ENCODE data around the gene NT5DC1.
A peak's percentile ranks its signal among the peaks of the same experiment; 100 is the strongest.

NT5DC1 gene

DNA sequence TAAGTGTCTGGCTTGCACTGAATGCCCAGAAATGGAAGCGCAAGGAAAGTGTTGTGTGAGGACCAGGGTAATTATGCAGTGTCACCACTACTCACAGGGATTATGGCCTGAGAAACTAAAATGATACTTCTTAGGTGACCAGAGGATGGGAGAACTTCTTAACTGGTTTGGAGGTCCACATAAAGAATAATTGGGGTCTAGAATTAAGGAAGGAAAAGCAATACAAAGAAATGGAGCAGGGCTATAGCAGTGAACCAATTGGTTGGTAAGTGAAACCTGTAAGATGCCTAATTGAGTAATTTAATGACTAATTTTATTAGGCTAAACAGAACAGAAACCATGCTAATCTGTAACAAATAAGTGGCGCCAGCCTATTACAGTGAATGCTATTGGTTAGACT, 147.9 kb downstream of the NT5DC1 start:
- DNase-seq = no peak

DNA sequence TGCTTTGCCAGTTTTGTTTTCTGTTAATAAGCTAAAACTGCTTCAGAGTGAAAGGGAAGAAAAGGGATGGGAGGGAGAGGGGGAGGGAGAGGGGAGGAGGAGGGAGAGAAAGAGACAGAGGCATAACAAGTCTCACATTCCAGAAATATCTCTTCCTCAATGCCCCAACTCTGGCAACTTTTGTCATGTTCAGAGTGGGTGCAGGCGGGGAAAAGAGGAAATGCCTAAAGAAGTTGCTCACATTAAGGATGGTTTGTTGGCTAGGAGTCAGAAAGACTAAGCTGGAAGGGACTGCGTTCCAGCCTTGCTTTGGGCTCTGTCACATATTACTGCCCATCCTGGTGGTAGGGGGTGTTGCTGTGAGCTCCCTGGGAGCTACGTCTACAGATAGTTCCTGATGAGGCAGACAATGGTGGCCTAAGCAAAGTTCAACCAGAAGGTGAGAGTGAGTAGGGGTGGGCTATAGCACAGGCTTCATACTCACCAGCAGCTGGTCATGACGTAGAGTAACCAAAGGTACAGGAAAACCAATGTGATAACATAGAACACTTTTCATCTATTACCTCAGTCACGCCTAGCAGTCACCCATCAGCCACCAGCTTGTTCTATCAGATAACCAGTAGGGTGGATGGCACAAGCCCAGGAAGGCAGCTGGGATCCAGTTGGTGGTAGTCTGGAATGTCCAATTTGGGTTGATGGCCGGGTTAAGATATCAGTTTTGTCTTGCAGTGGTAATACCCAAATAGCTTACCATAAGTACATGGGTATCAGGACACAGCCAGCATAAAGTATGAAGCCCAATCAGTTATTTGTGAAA, 151.1 kb downstream of the NT5DC1 start:
- DNase-seq = no peak

DNA sequence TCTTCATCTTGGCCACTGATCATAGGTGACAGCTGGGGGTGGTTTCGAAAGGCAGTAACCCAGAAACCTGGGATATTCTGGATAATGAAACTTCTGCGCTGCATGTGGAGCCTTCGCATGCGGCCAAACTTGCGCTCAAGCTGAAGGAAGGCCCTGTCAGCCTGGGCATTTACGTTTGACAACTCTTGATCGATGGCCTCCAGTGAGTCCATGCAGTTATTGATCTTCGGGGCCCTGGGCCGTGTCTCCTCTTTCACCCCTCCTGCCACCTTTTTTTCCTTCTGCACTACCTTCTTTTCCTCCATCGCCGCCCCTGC, 152.5 kb downstream of the NT5DC1 start:
- DNase-seq = no peak

DNA sequence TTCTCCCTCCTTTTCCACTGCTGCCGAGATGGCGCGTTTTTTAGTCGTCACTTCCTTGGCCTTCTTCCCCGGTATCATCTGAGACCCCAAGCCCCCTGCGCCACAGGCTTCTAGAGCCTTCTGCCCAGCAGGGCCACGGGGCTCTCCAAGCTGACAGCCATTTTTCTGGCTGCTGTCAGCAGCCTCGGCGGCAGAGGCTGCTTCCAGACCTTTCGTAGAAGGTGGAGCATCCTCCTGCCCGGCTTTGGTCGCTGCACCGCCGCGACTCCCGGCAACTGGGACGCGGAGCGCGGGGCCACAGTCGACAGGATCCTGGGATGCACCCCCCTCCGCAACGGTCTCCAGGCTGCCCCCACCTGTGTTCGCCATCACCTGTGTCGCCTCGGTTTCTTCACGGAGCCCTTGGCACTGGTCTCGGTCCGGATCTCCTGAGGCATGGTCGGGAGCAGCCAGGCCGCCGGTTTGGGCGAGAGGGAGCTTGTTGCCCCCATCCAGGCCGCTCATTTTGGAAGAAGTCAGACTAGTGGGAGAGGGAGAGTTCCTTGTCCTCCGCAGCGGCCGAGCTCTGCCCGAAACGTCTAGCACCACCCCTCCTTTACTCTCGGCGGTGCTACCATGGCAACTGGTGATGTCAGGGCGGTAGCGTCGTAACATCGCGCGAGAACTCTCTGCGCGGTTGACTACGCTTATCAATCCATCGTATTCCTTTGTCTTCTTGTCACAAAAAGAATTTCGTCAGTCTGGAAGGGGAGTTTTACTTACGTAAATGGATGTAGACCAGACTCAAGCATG, 153.0 kb downstream of the NT5DC1 start, which contains the start of gene TSPYL4:
TSS of gene TSPYL4 (minus strand) at position 571 of the 792 bp plus-strand sequence. CDS start at position 504, 67 bp downstream.
- peak; percentile 88 to 96 for DNase-seq

DNA sequence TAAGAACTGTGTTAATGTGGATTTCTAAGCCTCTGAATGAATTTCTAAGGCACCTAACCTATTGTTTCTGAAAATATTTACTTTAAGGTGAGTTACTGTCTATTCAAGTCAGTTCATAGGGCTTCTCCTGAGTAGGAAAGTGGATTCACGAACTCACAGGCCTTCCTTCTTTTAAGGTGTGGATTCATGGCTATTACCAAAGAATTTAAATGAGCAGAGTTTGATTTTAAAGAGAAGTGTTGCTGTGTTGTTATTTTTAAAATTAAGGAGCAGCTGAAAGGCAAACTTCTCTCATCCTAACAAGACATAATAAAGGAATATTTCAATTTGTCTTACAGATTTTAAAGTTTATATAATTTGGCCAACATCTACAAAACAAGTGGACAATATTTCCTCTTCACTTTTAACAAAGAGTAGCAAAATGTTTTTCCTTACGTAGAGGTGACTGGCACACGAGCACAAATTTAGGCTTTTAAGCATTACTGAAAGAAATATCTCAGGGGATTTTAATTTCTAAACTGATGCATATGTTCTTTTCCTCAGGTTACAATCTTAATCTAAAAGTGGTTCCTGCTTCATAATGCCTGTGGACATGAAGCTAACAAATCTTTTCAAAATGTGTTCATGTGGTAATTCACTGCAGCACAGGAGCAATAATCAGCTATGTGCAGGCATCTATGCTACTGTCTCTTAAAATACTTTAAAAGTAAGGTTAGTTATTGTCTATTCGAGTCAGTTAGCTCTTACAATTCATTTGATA, 153.8 kb downstream of the NT5DC1 start:
- DNase-seq = no peak

DNA sequence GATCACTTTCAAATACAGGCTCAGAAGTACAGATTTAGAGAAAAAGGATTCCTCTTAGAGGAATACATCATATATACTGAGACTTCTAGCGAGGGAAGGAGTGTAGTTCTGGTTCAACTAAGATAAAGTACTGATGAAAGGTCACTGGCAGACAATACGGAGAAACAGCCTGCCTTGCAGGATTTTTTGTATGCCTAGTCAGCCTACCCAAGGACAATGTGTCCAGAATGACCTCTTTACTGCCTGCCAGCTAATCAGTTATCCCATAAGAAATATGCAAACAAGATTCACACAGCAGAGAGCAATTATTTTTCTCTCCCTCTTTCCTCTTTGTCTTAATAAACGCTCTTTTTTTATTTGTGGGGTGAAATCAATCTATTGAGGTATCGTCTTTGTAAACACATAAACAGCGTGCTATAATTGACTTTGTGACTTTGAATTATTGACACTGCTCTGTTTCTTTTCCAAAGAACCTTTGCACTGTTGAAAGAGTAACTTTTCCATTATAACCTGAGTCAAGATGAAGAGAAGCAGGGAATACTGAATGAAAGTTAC, 154.7 kb downstream of the NT5DC1 start:
- no peak for DNase-seq

DNA sequence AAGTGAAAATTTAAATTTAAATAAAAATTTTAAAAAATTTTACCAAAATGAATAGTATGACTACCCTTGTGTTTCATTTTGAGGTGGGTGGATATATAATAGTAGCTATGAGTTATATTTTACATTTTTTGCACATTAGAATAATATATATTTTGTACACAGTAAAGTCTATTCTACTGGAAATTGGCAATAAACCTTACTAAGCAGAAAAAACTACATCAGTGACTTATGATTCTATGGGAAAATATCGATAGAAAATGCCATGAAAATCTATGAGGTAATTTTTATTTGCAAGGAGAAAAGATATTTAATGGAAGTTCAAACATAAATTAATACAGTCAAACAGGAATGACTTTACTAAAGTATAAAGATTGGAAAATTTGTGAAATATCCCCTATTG, 156.0 kb downstream of the NT5DC1 start:
- DNase-seq = no peak

DNA sequence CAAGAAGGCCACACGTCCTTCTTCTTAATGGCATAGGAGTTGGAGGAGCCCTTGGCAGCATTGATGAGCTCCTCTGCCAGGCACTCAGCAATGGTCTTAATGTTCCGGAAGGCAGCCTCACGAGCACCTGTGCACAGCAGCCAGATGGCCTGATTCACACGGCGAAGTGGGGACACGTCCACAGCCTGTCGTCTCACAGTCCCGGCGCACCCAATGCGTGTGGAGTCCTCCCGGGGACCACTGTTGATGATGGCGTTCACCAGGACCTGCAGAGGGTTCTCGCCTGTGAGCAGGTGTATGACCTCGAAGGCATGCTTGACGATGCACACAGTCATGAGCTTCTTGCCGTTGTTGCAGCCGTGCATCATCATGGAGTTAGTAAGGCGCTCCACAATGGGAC, 157.9 kb downstream of the NT5DC1 start:
- DNase-seq = no peak

DNA sequence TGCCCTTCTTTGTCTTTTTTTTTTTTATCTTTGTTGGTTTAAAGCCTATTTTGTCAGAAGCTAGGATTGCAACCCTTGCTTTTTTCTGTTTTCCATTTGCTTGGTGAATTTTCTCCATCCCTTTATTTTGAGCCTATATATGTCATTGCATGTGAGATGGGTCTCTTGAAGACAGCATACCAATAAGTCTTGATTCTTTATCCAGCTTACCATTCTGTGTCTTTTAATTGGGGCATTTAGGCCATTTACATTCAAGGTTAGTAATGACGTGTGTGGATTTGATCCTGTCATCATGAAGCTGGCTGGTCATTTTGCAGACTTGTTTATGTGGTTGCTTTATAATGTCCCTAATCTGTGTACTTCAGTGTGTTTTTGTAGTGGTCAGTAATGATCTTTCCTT, 162.7 kb downstream of the NT5DC1 start:
- no peak for DNase-seq

DNA sequence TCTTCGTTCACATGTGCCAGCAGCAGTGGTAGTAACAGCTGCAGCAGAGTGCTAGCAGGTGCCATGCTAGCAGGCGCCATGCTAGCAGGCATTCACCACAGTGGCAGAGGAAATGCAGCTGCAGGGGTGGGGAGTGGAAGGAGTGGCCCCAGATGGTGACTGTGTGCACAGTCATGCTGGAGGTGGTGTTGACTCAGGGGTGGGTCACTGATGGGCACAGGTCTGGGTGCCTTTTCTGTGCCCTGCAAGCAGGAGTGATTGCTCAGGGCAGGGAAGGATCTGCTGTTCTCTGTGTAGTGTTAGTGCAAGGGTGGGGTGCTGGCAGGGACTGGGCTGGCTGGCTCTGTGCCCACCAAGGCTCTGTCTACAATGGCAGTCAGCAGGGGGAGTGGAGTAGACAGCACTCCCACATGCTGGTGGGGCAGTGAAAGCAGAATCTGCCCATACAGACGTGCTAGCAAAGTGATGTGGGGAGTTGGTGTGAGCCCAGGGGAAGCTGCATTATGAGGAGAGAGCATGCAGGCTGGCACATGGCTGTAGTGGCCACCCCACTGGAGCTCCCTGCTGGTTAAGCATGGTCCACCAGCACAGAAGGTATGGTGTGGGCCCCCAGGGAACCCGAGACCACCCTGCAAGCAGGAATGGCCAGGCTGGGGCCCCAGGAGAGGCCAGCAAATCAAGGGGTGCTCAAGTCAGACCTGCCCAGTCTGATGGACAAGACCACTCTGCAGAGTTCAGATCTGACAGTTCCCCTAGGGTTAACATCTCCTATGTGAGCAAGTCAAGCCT, 164.6 kb downstream of the NT5DC1 start:
- peak in 1 of 2 donors; percentile 8 for DNase-seq

DNA sequence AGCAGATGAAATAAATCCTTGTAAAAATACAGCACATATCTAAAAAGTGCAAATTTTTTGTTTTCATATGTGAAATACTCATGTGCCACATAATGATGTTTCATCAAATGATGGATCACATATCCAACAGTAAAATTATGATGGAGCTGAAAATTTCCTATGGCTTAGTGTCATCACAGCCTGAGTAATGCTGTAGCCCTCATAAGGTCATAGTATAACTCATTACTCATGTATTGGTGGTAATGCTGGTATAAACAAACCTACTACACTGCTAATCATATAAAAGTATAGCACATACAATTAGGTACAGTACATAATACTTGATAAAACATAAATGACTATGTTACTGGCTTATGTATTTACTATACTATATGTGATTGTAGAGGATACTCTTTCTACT, 166.2 kb downstream of the NT5DC1 start:
- no peak for DNase-seq

DNA sequence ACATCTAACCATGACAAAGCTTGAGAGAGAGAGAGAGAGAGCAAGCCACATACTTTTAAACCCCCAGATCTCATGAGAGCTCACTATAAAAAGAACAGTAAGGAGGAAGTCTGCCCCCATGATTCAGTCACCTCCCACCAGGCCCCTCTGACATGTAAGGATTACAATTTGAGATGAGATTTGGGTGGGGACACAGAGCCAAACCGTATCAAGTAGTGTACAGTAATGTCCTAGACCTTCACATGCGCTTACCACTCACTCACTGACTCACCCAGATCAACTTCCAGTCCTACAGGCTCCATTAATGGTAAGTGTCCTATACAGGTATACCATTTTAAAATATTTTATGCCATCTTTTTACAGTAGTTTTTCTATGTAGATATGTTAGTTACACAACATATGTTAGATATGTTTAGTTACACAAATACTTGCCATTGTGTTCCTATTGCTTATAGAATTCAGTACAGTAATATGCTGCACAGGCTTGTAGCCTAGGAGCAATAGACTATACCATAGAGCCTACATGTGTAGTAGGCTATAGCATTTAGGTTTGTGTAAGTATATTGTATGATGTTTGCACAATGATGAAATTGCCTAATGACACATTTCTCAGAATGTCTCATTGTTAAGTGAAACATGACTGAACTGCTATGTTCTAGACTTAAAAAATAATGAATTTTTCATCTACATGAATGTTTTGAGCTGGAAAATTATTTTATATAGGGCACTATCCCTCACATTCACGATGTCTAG, 167.4 kb downstream of the NT5DC1 start:
- no peak for DNase-seq

DNA sequence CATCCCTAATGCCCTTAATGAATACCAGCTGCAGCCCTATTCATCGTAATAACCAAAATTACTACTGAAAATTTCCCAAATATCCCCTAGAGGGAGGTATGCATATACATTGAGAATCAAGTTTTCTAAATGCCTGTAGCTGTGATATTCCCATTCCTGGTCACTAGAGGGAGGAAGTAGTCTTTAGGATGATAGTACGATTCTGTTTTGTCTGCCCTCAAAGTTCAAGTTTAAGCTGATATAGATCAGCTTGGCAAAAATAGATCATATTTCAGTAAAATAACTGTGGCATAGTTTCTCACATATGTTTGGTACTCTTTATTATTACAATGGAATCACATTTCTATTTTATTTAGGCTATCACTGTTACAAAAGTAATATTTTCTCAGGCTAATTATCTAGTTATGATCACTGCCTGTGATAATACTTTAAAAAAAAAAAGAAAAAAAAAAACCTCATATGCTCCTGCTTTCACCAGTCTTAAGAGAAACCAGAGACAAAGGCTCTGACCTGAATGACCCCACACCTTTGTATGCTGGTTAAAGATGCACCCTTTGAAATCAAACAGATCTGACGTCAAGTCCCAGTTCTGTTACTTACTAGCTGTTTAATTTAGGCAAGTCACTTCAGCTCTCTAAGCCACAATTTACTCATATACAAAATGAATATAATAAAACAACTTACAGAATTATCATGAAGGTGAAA, 168.1 kb downstream of the NT5DC1 start:
- peak in 1 of 2 donors; percentile 70 for DNase-seq

DNA sequence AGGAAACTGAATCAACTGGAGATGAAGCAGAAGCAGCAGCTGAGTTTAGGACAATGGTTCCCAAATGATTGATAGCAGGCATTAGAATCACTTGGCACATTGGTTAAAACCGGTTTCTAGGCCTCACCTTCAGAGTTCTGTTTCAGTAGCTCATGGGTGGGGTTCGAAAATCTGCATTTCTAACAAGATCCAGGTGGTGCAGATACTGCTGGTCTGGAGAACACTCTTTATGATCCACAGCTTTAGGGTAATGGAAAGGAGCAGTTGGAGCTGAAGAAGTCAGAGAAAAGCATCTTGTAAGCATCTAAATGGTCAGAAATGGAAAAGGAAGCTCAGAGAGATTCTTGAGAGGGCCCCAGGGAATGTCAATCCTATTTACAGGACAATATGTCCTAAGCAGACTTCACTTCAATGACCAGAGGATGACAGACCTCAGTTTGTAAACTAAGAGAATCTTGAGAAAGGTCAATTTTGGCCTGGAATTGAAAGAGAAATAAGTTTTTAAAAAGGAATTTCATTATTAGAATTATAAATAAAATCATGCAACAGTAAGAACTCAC, 170.6 kb downstream of the NT5DC1 start:
- DNase-seq = no peak

DNA sequence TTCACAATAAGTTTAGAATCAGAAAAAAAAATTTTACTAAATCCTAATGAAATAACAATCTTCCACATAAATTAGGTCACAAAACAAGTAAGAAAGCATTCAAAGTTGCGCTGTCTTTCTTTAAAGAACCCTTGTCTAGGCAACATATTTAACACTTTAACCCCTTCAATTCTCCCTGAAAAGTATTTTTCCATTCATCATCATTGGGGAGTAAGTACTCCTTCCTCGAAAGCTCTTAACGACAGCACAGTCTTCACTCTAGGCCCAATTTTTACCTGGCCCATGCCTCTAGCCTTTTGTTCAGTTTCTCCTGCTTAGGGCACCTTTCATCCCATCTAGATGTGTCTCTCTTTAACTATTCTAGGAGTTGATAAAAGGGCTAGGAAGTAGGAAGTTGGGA, 176.5 kb downstream of the NT5DC1 start:
- no peak for DNase-seq

DNA sequence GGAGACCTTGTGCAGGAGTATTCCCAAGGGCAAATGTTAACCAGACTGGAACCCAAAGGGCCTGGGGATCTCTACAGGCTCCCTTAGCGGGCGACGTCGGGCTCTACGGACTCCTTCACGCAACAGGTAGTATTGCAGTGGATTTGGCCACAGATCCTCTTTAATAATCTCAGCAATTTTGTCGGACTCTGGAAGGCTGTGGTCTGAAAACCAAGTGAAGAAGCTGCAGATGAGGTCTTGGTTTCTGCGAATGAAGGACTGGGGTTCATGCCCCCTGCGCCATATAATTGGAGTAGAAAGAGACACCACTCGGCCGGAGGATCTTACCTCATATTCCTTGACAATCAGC, 177.8 kb downstream of the NT5DC1 start:
- no peak for DNase-seq

DNA sequence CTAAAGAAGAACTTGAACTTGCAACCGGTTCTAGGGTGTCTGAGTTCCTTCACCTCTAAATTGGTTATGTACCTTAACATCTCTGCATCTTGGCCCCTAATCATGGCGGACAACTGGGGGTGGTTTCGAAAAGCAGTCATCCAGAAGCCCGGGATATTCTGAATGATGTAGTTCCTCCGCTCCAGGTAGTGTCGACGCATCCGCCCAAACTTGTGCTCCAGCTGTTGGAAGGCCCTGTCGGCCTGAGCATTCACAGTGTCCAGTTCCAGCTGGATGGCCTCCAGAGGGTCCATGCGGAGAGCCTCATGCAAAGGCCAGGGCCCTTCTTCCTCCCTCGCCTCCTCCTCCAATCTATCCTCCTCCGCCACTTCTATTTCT, 178.2 kb downstream of the NT5DC1 start:
- DNase-seq = no peak

DNA sequence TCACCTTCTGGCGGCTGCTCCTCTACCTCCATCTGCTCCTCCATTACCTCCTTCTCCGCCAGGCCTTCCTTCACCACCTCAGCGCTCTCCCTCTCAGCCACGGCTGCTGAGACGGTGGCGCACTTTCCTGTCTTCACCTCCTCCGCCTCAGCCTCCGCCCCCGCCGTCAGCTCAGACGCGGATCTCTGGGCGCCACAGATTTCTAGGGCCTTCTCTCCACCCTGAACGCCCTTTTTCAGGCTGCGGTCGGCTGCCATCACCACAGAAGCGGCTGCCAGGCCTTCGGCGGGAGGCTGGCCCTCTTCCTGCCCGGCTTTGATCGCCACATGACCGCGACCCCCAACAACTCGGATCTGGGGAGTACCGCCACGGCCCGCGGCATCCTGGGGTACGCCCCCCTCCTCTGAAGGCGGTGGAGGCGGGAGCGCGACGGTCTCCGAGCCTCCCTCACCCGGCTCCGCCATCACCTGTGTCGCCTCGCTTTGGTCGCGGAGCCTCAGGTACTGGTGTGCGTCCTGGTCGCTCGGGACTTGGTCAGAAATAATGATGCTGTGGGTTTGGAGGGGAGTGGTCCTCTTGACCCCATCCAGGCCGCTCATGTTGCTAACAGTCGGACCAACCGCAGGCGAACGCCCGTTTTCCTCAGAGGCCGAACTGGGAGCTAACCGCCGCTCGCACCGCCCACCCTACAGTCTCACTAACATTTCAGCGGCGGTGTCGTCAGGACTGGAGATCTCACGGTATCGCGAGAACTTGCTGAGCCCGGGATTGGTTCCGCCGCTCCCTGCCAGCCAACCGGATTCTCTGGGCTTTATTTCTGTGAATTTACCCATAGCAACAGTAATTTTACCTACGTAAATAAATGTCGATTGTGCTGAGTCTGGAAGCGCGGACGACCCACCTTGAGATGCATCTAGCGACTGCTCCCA, 178.8 kb downstream of the NT5DC1 start, which contains the start of gene TSPYL1:
TSS of gene TSPYL1 (minus strand) at position 699 of the 929 bp plus-strand sequence. CDS start at position 599, 100 bp downstream.
- DNase-seq = peak; percentile 91 to 98

All from hippocampal formation (tissue), 2 donors.